GM18951 (cell line): Measurements from ENCODE around the gene TAPT1.
"Not testable (repeated sequence)": the region's sequence is repeated elsewhere in the genome, so short reads cannot be mapped to it uniquely, and the experiment has no call there.

Source experiments
- POLR2A ChIP-seq: IDR thresholded peaks from 4 replicates; pipeline ENCODE4 v1.6.1; 2011; ENCODE audit warnings: mild to moderate bottlenecking; ENCODE audit not compliant: insufficient read length, insufficient read depth; ENCODE audit errors: extremely low read depth
- in situ Hi-C: fragments of 300-500 bp; cut with MboI; formaldehyde crosslinking; loops from one replicate; pipeline ENCODE4 v1.12.0; 2022; ENCODE audit warnings: low sequenced_read_pairs, mixed read lengths, inconsistent platforms; ENCODE audit not compliant: unreplicated experiment

The TAPT1 gene

GRCh38 chr4:16197876-16198665, 28.2 kb downstream of the TAPT1 start:
- in situ Hi-C loops: no loop called here

DNA sequence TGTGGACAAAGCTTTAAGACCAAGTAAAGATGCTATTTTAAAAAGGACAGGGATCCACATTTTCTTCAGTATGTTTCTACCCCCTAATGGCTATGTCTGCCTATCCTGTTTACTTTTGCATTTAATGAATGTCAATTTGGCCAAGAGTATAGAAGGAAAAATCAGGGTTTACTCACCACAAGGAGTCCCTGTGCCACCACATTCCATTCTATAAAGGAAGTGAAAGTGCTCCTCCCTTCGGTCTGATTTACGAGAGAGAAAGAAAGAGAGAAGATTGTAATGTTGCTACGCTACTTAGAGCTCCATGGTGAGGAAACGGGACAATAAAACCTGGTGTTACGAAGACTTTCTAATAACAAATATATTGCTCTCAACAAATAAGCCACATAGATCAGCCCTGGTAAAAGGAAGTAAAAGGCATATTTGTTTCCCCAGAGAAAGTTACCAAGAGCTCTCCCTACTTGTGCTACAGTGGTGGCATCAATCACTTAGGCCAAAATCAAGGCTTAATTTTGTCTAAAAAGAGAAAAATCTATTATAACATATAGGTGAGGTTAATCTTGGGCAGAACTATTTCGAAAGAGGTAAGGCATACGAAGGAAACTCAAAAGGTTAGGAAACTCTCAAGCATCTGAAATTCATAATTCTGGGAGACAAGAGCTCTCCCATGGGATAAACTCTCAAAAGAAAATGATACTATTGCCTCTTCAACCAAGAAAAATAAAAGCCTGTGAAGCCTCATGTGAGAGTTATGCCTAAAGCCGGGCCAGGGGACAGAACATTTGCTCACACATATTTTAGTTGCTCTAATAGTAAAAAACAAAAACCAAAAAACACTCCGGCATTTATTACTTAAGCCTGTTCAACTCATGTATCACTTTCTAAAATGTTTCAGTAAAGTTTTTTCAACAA, 29.5 kb downstream of the TAPT1 start:
- no peak for TF ChIP-seq POLR2A
- in situ Hi-C loops: no loop called here

More at GRCh38 chr4:16197876-16198665, 28.2 kb downstream of the TAPT1 start:
- no peak for TF ChIP-seq POLR2A

DNA sequence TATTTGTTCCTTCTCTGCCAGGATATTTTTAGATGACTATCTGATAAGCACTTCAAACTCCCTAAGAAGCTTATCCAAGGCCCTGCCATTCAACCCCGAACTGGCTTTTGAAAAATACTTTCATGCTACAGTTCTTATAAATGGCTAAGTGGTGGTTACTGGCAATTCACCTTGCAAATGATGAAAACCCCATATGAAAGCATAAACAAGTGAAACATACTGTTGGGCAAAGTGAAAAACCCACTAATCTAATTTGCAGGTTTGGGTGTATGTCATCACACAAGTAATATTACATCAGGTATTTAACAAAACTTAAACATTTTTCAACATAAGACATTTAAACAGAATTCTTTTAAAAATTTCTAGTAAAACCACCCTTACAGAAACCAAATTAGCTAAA, 31.1 kb downstream of the TAPT1 start:
- in situ Hi-C loops: no loop called here

DNA sequence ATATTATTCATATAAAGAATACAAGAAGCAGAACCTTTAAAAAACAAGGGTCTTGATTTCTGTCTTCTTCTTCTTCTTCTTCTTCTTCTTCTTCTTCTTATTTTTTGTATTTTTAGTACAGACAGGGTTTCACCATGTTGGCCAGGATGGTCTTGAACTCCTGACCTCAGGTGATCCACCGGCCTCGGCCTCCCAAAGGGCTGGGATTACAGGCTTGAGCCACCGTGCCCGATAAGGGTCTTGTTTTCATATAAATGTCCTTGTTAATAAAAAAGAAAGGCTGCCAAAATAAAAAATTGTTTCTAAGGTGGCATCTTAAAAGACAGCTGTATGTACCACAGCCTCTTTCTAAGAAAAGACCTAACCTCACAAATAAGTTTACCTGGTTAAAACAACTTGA, 31.5 kb downstream of the TAPT1 start:
- in situ Hi-C loops: not testable (repeated sequence)

More for the DNA sequence above, 31.1 kb downstream of the TAPT1 start:
- TF ChIP-seq POLR2A: no peak

GRCh38 chr4:16194214-16194613, 32.1 kb downstream of the TAPT1 start:
- no peak for TF ChIP-seq POLR2A
- in situ Hi-C loops: no loop called here

GRCh38 chr4:16192631-16193518, 33.4 kb downstream of the TAPT1 start:
- in situ Hi-C loops: no loop called here
- TF ChIP-seq POLR2A: no peak

GRCh38 chr4:16192057-16192456, 34.2 kb downstream of the TAPT1 start:
- no peak for TF ChIP-seq POLR2A
- in situ Hi-C loops: no loop called here

GRCh38 chr4:16187455-16187854, 38.8 kb downstream of the TAPT1 start:
- TF ChIP-seq POLR2A: no peak
- in situ Hi-C loops: no loop called here

GRCh38 chr4:16186986-16187385, 39.3 kb downstream of the TAPT1 start:
- in situ Hi-C loops: no loop called here
- TF ChIP-seq POLR2A: no peak

DNA sequence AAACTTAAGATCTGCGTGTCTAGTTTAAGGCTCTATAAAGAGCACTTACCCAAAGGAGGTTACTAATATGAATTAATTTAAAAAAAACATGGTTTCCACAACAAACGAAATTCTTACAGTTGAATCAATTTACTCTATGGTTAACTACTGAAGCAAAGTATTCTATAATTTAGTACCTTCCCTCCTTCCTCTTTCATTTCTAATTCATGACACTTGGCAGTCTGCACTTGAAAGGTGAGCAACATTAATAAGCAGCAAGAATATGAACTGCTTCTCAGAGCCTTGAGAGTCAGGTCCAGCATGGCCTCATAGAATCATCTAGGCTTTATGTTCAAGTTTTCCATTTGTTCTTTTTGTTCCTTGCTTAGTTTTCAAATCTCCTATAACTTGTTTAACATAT, 42.7 kb downstream of the TAPT1 start:
- in situ Hi-C loops: no loop called here
- TF ChIP-seq POLR2A: no peak

- in situ Hi-C loops: no loop called here
- no peak for TF ChIP-seq POLR2A
Measured at GRCh38 chr4:16176621-16177020, 49.6 kb downstream of the TAPT1 start.

DNA sequence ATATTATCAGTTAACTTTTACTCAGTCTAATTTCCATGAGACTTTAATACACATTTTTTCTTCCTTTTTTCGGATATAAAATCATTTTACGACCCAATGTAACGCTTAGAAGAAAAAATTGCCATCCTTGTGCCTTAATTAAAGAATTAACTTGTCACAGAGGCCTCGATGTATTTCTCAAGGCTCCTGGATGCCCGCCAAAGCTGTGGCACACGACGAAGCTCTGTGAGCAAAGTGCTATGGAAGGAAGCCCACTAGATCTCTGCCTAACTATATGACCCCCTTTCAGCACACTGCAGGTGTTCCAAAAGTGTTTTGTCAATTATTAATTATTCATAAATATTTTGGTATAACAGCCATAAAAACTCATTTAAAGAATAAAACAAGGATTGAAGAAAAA, 54.4 kb downstream of the TAPT1 start:
- in situ Hi-C loops: no loop called here
- TF ChIP-seq POLR2A: no peak

DNA sequence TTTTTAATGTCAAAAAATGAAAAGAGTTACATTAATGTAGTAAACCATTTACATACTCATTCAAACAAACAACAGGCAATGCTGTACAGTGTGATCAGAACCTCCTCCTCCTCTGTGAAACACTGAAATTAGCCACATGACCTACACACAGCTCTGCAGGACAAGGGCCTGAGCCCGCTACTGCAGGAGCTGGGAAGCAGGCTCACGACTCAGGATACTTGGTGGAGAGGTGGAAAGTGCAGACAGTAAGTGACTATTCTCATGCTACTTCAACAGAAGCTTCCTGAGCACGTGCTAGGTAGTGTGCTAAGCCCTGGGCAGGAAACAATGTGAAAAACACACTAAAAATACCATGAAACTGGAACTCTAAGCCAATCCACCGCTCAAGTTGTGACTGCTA, 56.8 kb downstream of the TAPT1 start:
- in situ Hi-C loops: no loop called here
- no peak for TF ChIP-seq POLR2A
